Kidney (tissue), 14 donors: Measurements from ENCODE around the gene NEU3. TPM values are rescaled to one million over a fixed set of nuclear protein-coding genes. Genes with fewer than 3 reads are reported as not detected.

Experiments used
- DNase-seq, 5 donors: peaks; one replicate each; pipeline ENCODE4 v3.0.0-alpha.2; 2013 to 2020
- FAIRE-seq: peaks from 2 replicates; lab custom pipeline; 2012; peaks lifted over from hg19 to GRCh38; lab: Jason Lieb, UNC
- H3K27ac ChIP-seq, 2 donors: one replicate each; pipeline ENCODE4 v1.7.0; 2013; ENCODE audit warnings: low read depth in 2 of 2, low read length in 2 of 2, inconsistent platforms in 1 of 2
- H3K27me3 ChIP-seq: one replicate; pipeline ENCODE4 v1.7.1; 2013; ENCODE audit warnings: low read length, inconsistent platforms; ENCODE audit not compliant: control insufficient read depth, insufficient read depth
- H3K36me3 ChIP-seq, 3 donors: one replicate each; pipeline versions ENCODE4 v1.7.0 to v1.7.1; 2013; ENCODE audit warnings: low read length in 3 of 3, control low read depth in 1 of 3, inconsistent platforms in 1 of 3; ENCODE audit not compliant: insufficient read depth in 3 of 3, control insufficient read depth in 2 of 3
- H3K4me1 ChIP-seq, 3 donors: one replicate each; pipeline versions ENCODE4 v1.7.0 to v1.7.1; 2013; ENCODE audit warnings: low read length in 3 of 3, inconsistent platforms in 1 of 3, low read depth in 1 of 3; ENCODE audit not compliant: control insufficient read depth in 2 of 3, insufficient read depth in 2 of 3
- H3K4me3 ChIP-seq, 3 donors: one replicate each; pipeline versions ENCODE4 v1.7.0 to v1.8.1; 2013; ENCODE audit warnings: low read length in 3 of 3, control low read depth in 1 of 3, inconsistent platforms in 1 of 3
- H3K9ac ChIP-seq, 3 donors: one replicate each; pipeline versions ENCODE4 v1.7.0 to v1.7.1; 2013; ENCODE audit warnings: low read length in 3 of 3, control low read depth in 1 of 3, inconsistent platforms in 1 of 3
- H3K9me3 ChIP-seq, 3 donors: one replicate each; pipeline versions ENCODE4 v1.7.0 to v1.7.1; 2013; ENCODE audit warnings: low read length in 3 of 3, control low read depth in 1 of 3, inconsistent platforms in 1 of 3; ENCODE audit not compliant: control insufficient read depth in 2 of 3, insufficient read depth in 1 of 3
- CTCF ChIP-seq: IDR thresholded peaks from 3 replicates; pipeline ENCODE4 v1.5.1; 2012; ENCODE audit warnings: mild to moderate bottlenecking, moderate library complexity, borderline replicate concordance; ENCODE audit not compliant: insufficient read depth; ENCODE audit errors: extremely low read depth
- intact Hi-C: fragments of 100-400 bp; cut with DNase I; formaldehyde crosslinking; loops from one replicate; pipeline ENCODE4 v1.11.1; 2022
- polyA plus RNA-seq: library from polyadenylated mRNA; stranded (reverse); fragments of 350-450 nt; fragmentation: Illumina TruSeq; extraction: RNeasy Lipid Tissue Mini Kit (QIAGEN cat#74804); gene quantifications from one replicate; pipeline ENCODE4 v1.2.3, GENCODE V29; 2014; ENCODE audit warnings: low read depth, low replicate concordance; ENCODE audit not compliant: insufficient read depth
- total RNA-seq: library from RNA; stranded (reverse); fragmentation: NEBNext Ultra II Directional; extraction: Animal tissue kit (Norgen Biotek cat#: 25700); gene quantifications from one replicate; pipeline ENCODE4 v1.2.1, GENCODE V29; 2021
- donor health status: control.
- donor health status: control.
- donor health status: control.
- donor health status: control.
- donor health status: control.
- donor health status: DM: yes; HTN: yes; CAD: no.
- donor health status: Normal renal cell carcinoma (clear cell type).

Gene NEU3
- total and polyA plus RNA-seq, 2 donors from 2014 or later = 2.8 to 13.2 TPM

GRCh38 chr11:75028321-75028720, 39.6 kb downstream of the NEU3 start:
- intact Hi-C loops = loop anchor here (10.0 kb wide), 1 partner anchor 216 kb away; the partner anchor contains the start of gene TPBGL
- FAIRE-seq (no peak), DNase-seq (no peak)
- H3K27me3 ChIP-seq = no peaks in the 10 kb centered on the region
- peaks cover 0 to 7% (median 4%) of the 10 kb centered on the region in 3 donors for H3K4me1 ChIP-seq
- no peak for TF ChIP-seq CTCF
- no peaks in the 10 kb centered on the region for H3K9me3 ChIP-seq
- H3K4me3 ChIP-seq = no peak overlapping the region
- no peak overlapping the region for H3K27ac ChIP-seq
- H3K9ac ChIP-seq = no peak overlapping the region
- no peaks in the 10 kb centered on the region for H3K36me3 ChIP-seq

DNA sequence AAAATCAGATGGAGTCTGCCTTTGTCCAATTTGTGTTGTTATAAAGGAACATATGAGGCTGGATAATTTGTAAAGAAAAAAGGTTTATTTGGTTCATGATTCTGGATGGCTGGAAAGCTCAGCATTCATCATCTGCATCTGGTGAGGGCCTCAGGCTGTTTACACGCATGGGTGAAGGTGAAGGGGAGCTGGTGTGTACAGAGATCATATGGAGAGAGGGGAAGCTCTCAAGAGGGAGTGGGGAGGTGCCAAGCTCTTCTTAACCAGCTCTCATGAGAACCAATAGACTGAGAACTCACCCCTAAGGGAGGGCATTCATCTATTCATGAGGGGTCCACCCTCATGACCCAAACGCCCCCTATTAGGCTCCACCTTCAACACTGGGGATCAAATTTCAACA, 40.0 kb downstream of the NEU3 start:
- peaks cover 0 to 3% (median 0%) of the 10 kb centered on the region in 3 donors for H3K4me1 ChIP-seq
- no peaks in the 10 kb centered on the region for H3K36me3 ChIP-seq
- H3K9me3 ChIP-seq = no peaks in the 10 kb centered on the region
- no peaks in the 10 kb centered on the region for H3K27me3 ChIP-seq
- TF ChIP-seq CTCF = no peak
- DNase-seq = no peak
- H3K27ac ChIP-seq = no peak overlapping the region
- H3K9ac ChIP-seq = no peak overlapping the region
- intact Hi-C loops = loop anchor here (10.0 kb wide), 1 partner anchor 216 kb away; the partner anchor contains the start of gene TPBGL
- no peak for FAIRE-seq
- H3K4me3 ChIP-seq = no peak overlapping the region

GRCh38 chr11:75029836-75030631, 41.3 kb downstream of the NEU3 start:
- Histone ChIP-seq H3K4me1 (no peaks in the 10 kb centered on the region), H3K9me3 (no peaks in the 10 kb centered on the region), H3K9ac (no peak overlapping the region), H3K36me3 (no peaks in the 10 kb centered on the region), H3K27ac (no peak overlapping the region), H3K4me3 (no peak overlapping the region), H3K27me3 (no peaks in the 10 kb centered on the region)
- DNase-seq = no peak
- FAIRE-seq = no peak
- TF ChIP-seq CTCF = no peak
- intact Hi-C loops = loop anchor here (10.0 kb wide), 1 partner anchor 215 kb away; the partner anchor contains the start of gene TPBGL
